K562 (cell line): ENCODE results near the gene DRICH1. TPM values are rescaled to one million over a fixed set of nuclear protein-coding genes. Genes with fewer than 3 reads are reported as not detected.

Source experiments
- MGA ChIP-seq: fragments of 450-650 bp; IDR thresholded peaks from 2 replicates; pipeline ENCODE4 v1.6.1; 2016; ENCODE audit warnings: mild to moderate bottlenecking, moderate library complexity
- SMAD2 ChIP-seq: fragments of 150-350 bp; IDR thresholded peaks from 2 replicates; pipeline ENCODE4 v1.6.1; 2014; ENCODE audit warnings: low read depth, mild to moderate bottlenecking, low read length
- polyA plus RNA-seq, 8 experiments: library from polyadenylated mRNA; depleted of rRNA in 4 of 8; stranded (reverse) in 5 of 8; unstranded in 3 of 8; fragments of >200 nt; fragmentation: Nextera tagmentation in 2 of 8; fragmentation: Illumina TruSeq in 1 of 8; extraction: Ambion mirVana in 2 of 8; extraction: Trizol in 1 of 8; gene quantifications; 2 replicates each; pipeline versions ENCODE4 v1.2.1 to v1.2.3, GENCODE V29; 2011 to 2014; ENCODE audit warnings: inconsistent platforms in 1 of 8, missing spikeins in 1 of 8
- total RNA-seq, 7 experiments: library from RNA; depleted of rRNA in 6 of 7; stranded (reverse); fragments of >200 nt in 6 of 7; fragmentation: Illumina TruSeq in 2 of 7; extraction: Trizol in 2 of 7; gene quantifications; 2 replicates each; pipeline versions ENCODE4 v1.2.1 to v1.2.3, GENCODE V29; 2011 to 2021; ENCODE audit warnings: low replicate concordance in 1 of 7

The DRICH1 gene
- total and polyA plus RNA-seq, 9 of the 15 experiments (the other 6 are each of a cell fraction or from before 2014, with no cell fraction given) = 0.07 to 0.36 (median 0.14) TPM; not detected in 2

DNA sequence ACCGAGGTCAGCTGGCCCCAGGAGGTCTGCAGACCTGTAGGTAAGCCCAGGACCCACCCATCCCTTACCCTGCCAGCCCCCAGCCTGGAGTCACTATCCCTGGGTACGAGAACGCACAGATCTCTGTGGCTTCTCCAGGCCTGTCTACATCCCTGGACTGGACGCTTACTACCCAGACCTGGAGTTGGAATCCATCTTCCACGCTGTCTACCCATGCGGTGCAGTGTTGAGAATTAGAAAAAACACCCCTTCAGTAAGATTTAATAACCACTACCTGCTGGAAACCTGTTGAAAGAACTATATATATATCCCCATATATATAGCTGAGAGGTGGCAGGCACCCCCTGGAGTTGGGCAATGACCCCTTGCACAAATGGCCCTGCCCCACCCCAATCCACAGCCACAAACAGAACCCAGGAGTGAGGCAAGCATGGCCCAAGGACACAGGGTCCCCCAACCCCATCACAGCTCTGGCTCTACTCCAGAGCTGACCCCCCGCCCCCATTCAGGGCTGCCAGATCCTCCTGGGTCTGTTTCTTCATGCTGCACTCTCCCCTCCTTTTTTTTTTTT lies 41.0 kb upstream of the DRICH1 start (continued):
- TF ChIP-seq MGA = no peak
- no peak for TF ChIP-seq SMAD2
